Tibial artery (tissue), 4 donors: ENCODE measurements around the gene FRMD5.
"Not testable (repeated sequence)": the region's sequence is repeated elsewhere in the genome, so short reads cannot be mapped to it uniquely, and the experiment has no call there.

Source experiments
- DNase-seq, 2 donors: peaks; one replicate each; pipeline ENCODE4 v3.0.0-alpha.2; 2019
- H3K27ac ChIP-seq, 2 donors: fragments of 200-600 bp; sonication (generic) in 1 of 2; 1 replicate in 1 of 2; 2 replicates in 1 of 2; pipeline ENCODE4 v1.5.1; 2018 to 2019; ENCODE audit warnings: mild to moderate bottlenecking in 1 of 2
- H3K27me3 ChIP-seq, 2 donors: fragments of 200-600 bp; sonication (generic) in 1 of 2; one replicate each; pipeline versions ENCODE4 v1.5.1 to v1.6.0; 2016 to 2019
- H3K36me3 ChIP-seq, 3 donors: fragments of 200-600 bp; sonication (generic) in 2 of 3; one replicate each; pipeline ENCODE4 v1.5.1; 2016 to 2019; ENCODE audit warnings: mild to moderate bottlenecking in 2 of 3
- H3K4me1 ChIP-seq, 4 donors: fragments of 200-600 bp; sonication (generic) in 2 of 4; 1 replicate in 3 of 4; 2 replicates in 1 of 4; pipeline ENCODE4 v1.5.1; 2016 to 2019
- H3K4me3 ChIP-seq, 2 donors: fragments of 200-600 bp; sonication (generic) in 1 of 2; 1 replicate in 1 of 2; 2 replicates in 1 of 2; pipeline ENCODE4 v1.5.1; 2018 to 2019; ENCODE audit warnings: mild to moderate bottlenecking in 2 of 2
- H3K9me3 ChIP-seq, 3 donors: fragments of 200-600 bp; sonication (generic) in 1 of 3; one replicate each; pipeline ENCODE4 v1.5.1; 2016 to 2019
- intact Hi-C: fragments of 100-400 bp; cut with DNase I; formaldehyde crosslinking; loops from one replicate; pipeline ENCODE4 v1.15.0; 2023; ENCODE audit warnings: low total_unique reads
- TF ChIP-seq, protein P1 (sequence below), 2 experiments: fragments of 200-600 bp in 1 of 2; fragments of 450-650 bp in 1 of 2; IDR thresholded peaks; one replicate each; pipeline ENCODE4 v1.5.1; 2017 to 2019; ENCODE audit warnings: antibody characterized with exemption in 2 of 2, mild to moderate bottlenecking in 1 of 2, moderate library complexity in 1 of 2

FRMD5 gene

DNA sequence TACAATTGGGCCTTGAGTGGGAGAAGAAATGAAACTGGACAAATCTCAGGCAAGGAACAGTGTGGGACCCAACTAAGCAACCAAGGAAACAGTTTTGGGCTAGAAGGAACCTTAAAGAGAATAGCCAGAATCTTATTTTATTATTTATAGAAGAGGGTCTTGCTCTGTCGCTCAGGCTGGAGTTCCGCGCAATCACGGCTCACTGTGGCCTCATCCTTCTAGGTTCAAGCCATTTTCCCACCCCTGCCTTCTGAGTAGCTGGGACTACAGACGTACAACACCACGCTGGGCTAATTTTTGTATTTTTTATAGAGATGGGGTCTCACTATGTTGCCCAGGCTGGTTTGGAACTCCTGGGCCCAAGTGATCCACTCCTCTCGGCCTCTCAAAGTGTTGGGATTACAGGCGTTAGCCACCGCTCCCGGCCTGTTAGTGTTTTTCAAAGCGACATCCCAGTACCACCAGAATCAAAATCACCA is 369.0 kb downstream of the FRMD5 start:
- H3K36me3 ChIP-seq = peaks cover 0 to 4% (median 0%) of the 10 kb centered on the region in 3 donors
- DNase-seq = no peak
- peak overlapping the region; percentile 65 to 78 for H3K27ac ChIP-seq
- TF ChIP-seq, protein P1, sequence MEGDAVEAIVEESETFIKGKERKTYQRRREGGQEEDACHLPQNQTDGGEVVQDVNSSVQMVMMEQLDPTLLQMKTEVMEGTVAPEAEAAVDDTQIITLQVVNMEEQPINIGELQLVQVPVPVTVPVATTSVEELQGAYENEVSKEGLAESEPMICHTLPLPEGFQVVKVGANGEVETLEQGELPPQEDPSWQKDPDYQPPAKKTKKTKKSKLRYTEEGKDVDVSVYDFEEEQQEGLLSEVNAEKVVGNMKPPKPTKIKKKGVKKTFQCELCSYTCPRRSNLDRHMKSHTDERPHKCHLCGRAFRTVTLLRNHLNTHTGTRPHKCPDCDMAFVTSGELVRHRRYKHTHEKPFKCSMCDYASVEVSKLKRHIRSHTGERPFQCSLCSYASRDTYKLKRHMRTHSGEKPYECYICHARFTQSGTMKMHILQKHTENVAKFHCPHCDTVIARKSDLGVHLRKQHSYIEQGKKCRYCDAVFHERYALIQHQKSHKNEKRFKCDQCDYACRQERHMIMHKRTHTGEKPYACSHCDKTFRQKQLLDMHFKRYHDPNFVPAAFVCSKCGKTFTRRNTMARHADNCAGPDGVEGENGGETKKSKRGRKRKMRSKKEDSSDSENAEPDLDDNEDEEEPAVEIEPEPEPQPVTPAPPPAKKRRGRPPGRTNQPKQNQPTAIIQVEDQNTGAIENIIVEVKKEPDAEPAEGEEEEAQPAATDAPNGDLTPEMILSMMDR (IDR thresholded peaks at IDR 0.05) = no peak
- peak overlapping the region; percentile 58 to 59 for H3K4me3 ChIP-seq
- peaks cover 4 to 53% (median 30%) of the 10 kb centered on the region in 4 donors for H3K4me1 ChIP-seq
- H3K27me3 ChIP-seq = no peaks in the 10 kb centered on the region
- H3K9me3 ChIP-seq = no peaks in the 10 kb centered on the region
- intact Hi-C loops = no loop called here

DNA sequence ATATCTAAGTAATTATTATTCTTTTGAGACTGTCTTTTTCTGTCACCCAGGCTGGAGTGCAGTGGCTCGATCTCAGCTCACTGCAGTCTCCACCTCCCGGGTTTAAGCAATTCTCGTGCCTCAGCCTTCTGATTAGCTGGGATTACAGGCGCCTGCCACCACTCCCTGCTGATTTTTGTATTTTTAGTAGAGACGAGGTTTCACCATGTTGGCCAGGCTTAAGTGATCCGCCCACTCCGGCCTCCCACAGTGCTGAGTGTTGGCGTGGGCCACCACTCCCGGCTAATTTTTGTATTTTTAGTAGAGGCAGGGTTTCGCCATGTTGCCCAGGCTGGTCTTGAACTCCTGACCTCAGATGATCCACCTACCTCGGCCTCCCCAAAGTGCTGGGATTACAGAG is 369.8 kb downstream of the FRMD5 start:
- peaks cover 4 to 53% (median 31%) of the 10 kb centered on the region in 4 donors for H3K4me1 ChIP-seq
- H3K27me3 ChIP-seq, H3K9me3 ChIP-seq, DNase-seq, H3K4me3 ChIP-seq, H3K27ac ChIP-seq: not testable (repeated sequence)
- H3K36me3 ChIP-seq = peaks cover 0 to 11% (median 0%) of the 10 kb centered on the region in 3 donors
- intact Hi-C loops = loop anchor here (2.0 kb wide), 1 partner anchor 25 kb away; the partner anchor contains the start of genes HYPK and SERINC4

DNA sequence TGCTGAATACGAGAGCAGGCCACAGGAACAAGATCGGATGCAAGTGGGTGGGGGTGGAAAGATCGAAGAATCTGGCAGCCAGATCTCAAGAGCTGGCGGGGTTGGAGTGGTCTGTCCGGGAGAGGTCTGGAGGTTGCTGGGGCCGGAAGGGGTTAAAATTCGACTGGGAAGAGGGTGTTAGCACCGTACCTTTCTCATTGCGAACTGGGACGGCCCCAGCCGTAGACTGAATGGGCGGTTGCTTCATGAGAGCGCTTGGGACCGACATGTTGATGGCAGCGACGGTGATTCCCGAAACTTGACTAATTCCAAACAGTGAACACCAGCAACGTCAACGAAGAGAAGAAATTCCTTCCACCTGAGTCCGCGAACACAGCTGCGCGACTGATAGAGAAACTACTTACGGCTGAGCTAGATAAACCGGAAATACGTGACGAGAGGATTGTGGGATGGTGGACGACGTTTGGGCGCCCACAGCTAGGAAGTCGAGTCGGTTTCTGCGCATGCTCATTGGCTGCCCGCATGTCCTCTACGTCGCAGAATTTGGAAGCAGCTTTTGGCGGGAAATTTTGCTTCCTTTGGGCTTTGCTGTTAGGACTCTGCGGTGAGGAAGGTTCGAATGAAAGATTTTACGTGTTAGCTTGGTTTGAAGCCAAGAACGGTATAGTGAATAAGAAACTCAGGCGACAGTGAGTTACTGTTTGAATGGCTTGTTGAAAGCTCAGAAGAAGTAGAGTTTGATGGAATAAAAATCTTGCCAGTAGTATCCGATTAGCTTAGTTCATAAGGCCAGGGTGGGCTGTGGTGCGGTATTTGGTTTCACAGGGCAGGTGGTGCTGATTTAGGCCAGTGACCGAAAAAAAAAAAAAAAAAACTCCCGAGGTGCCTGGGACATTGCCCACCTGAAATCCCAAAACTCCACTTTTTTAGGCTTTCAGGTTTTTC is 370.5 kb downstream of the FRMD5 start, which contains the start of gene MFAP1:
TSS of gene MFAP1 (minus strand) at position 389 of the 945 bp plus-strand sequence. CDS start at position 268, 121 bp downstream.
- Histone ChIP-seq H3K4me3 (peak within 1 kb of the TSS; percentile 78 to 87), H3K27ac (peak within 1 kb of the TSS; percentile 91 to 92), H3K9me3 (no peaks in the 10 kb centered on the region), H3K36me3 (peaks cover 0 to 12% (median 0%) of the 10 kb centered on the region in 3 donors), H3K27me3 (no peaks in the 10 kb centered on the region), H3K4me1 (peaks cover 4 to 53% (median 31%) of the 10 kb centered on the region in 4 donors)
- peak; percentile 96 for DNase-seq
- TF ChIP-seq, protein P1 (IDR thresholded peaks at IDR 0.05) = no peak
- intact Hi-C loops = loop anchor here (2.0 kb wide), 1 partner anchor 24 kb away; the partner anchor contains the start of genes HYPK and SERINC4

DNA sequence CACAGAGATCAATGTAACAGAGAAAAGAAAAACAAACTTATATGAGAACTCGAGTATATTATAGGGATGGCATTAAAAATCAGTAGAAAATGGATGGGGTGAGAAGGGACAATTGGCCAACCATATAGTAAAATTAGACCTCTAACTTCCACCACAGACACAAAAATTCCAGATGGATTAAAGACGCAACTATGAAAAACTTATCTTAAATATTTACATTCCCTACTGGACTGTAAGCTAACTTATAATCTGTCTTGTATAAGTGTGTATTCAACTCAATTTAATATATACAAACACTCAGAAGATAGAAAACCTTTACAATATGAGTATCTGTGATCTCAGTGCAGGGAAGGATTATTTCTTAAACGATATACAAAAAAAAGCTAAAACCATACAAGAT is 373.6 kb downstream of the FRMD5 start:
- intact Hi-C loops = no loop called here
- H3K27ac ChIP-seq = no peak overlapping the region
- peaks cover 5 to 24% (median 11%) of the 10 kb centered on the region in 3 donors for H3K36me3 ChIP-seq
- no peaks in the 10 kb centered on the region for H3K9me3 ChIP-seq
- TF ChIP-seq, protein P1 (IDR thresholded peaks at IDR 0.05) = no peak
- no peak for DNase-seq
- H3K27me3 ChIP-seq = no peaks in the 10 kb centered on the region
- H3K4me3 ChIP-seq = no peak overlapping the region
- peaks cover 4 to 38% (median 24%) of the 10 kb centered on the region in 4 donors for H3K4me1 ChIP-seq
